HG03342 (cell line): ENCODE measurements around the gene PVALEF.
"Not testable (repeated sequence)": the region's sequence is repeated elsewhere in the genome, so short reads cannot be mapped to it uniquely, and the experiment has no call there.

Experiments used
- ATAC-seq: cut with Tn5 transposase; IDR thresholded peaks from one replicate; pipeline ENCODE4 v1.9.1; 2021; ENCODE audit warnings: mild to moderate bottlenecking, moderate library complexity; ENCODE audit not compliant: unreplicated experiment

Gene PVALEF

DNA sequence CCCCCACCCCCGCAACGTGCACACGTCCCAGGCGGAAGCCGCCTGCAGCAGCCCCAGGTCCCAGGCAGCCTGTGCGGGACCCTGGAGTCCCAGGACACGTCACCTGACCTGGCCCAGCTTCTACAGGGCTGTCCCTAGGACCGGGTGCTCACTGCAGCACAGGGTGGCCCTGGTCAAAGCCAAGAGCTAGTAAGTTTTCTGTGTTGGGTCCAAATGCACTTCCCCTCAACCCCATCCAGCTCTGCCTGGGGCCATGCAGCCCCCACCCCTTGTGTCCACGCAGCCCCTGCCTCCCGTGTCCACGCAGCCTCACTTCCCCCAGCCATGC is 22.1 kb upstream of the PVALEF start:
- ATAC-seq, result no peak

GRCh38 chr17:81143717-81144422 is 21.4 kb upstream of the PVALEF start:
- no peak for ATAC-seq

GRCh38 chr17:81144423-81144781 is 20.9 kb upstream of the PVALEF start:
- no peak for ATAC-seq

- not testable (repeated sequence) for ATAC-seq
Observed at GRCh38 chr17:81146208-81146607, 19.1 kb upstream of the PVALEF start.

DNA sequence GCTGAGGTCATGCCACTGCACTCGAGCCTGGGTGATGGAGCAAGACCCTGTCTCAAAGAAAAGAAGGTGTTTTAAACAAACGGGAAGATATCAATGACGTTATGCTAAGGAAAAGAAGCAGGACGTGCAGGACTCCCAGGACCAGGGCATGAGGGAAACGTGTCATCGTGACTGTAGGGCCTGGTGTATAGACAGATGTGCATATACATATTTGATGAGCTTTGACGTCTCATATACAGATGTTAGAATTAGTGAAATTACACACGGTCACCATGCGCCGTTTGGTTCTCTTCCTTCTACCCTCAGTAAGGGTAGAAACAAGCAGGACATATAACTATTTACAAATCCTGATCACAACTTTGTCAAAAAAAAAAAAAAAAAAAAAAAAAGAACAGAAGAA is 17.6 kb upstream of the PVALEF start:
- ATAC-seq, result no peak

- no peak for ATAC-seq
Observed at GRCh38 chr17:81148571-81148970, 16.7 kb upstream of the PVALEF start.

- ATAC-seq, result no peak
Observed at GRCh38 chr17:81148986-81149533, 16.2 kb upstream of the PVALEF start.

- no peak for ATAC-seq
Observed at GRCh38 chr17:81150377-81151077, 14.8 kb upstream of the PVALEF start.

GRCh38 chr17:81151278-81151677 is 14.0 kb upstream of the PVALEF start:
- ATAC-seq, result no peak

DNA sequence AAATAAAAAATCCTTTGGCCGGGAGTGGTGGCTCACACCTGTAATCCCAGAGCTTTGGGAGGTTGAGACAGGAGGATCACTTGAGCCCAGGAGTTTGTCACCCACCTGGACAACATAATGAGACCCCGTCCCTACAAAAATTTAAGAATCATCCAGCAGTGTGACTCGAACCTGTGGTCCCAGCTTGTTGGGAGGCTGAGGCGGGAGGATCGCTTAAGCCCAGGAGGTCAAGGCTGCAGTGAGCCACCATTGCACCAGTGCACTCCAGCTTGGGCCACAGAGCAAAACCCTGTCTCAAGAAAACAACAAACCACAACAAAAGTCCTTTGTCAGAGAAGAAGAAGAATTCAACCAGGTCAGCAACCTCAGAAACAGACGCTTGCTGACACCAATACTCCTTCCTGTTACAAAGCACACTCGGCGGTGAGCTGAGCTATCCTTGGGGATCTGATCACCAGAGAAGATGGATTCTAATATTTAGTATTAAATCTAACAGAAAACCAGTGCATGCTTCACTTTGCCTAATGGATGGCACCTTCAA is 12.9 kb upstream of the PVALEF start:
- no peak for ATAC-seq

DNA sequence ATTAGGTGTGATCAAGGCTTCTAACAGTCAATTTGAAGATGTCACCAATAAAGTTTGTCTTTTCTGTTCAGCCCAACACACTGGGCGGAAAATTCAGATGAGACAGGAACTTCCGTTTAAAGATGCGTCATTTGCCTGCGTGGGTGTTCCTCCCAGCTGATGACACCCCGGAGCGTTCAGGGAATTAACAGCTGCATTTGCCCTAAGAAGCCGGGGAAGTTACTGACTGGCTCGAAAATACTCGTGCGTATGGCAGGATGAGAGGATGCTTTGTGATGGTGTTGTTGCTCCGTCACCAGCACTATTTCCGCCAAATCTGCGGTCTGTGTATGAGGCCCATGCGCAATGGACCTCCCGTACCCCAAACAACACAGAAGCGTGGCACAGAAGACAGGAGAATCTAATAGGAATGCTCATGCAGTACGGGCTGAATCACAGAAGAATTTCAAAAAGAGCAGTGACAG is 11.9 kb upstream of the PVALEF start:
- no peak for ATAC-seq

DNA sequence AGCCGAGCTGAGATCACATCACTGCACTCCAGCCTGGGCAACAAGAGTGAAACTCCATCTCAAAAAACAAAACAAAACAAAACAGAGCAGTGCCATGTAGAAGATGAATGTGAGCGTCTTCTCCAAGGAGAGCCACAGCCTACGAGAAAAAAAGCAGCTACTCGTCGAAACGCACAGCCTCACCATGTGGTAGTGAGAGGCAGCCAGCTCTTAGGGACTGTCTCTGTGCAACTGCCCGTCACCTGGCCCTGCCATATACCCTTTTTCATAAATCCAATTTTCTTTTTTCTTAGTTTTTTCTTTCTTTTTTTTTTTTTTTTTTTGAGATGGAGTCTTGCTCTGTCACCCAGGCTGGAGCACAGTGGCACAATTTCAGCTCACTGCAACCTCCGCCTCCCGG is 11.3 kb upstream of the PVALEF start:
- not testable (repeated sequence) for ATAC-seq

- ATAC-seq, result no peak
Observed at GRCh38 chr17:81154961-81155360, 10.3 kb upstream of the PVALEF start.

- ATAC-seq, result no peak
Observed at GRCh38 chr17:81156866-81157805, 8.2 kb upstream of the PVALEF start.

DNA sequence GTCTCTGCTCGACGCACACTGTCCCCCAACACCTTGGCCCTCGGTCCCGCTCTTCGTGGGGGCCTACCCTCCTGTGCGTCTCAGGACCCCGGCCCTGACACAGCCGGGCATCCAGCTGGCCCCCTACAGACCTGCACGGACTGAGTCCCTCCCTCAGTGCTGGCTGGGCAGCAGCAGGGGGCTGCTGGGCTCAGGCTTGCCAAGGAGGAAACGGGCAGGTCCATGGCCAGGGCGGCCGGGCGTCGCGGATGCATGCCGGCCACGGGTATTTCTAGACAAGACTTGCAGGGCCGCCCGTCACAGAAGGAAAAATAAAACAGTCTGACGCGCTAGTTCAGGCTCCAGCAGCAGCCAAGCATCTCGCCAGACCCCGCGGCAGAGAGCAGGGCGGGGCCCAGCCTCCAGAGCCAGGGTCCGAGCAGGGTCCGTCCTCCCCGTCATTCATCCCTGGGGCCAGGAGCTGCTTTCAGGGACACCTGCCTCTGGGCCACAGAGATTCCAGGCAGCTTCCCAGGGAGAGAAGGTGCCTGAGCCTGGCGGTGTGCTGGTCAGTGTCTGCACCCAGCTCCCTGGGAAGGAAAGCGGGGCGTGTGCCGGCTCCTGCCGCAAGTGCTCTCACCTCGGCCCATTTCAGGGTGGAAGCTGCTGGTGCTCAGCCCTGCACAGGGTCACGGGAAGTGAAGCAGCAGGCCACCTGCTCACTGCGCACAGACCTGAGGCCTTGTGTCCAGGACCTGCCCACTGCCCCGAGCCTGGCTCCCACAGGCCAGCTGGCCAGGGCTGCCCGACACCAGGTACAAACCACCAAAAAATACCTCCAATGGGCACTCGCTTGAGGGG is 7.2 kb upstream of the PVALEF start:
- ATAC-seq, result no peak

GRCh38 chr17:81158688-81159590 is 6.4 kb upstream of the PVALEF start:
- no peak for ATAC-seq

DNA sequence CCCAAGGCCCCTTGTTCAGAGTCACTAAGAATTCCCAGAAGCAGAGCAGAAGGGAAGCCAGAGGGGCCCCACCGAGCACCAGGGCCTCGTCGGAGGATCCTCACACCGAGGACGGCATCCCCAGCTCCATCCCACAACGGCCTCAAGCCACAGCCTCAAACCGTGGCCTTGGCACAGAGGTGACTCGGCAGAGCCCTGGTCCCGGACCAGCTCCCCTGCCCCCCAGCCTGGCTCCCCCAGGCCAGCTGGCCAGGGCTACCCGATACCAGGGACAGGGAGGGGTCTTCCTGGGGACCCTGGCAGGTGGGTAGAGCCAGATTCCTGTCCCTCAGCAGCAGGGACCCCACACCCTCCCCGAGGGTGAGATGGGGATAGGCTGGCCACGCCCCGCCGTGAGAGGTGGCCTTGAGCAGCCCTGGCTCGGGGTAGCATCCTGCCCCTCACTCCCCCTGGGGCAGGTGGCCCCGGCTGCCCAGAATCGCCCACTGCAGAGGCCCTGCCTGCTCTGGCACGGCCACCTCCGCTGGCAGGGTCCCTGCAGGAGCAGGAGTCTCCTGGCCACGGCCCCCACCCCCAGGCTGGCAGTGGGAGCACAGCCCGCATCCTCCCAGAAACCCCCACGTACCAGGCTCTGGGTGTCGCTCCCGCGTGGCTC is 5.6 kb upstream of the PVALEF start:
- no peak for ATAC-seq

- ATAC-seq, result no peak
Observed at GRCh38 chr17:81160306-81160705, 5.0 kb upstream of the PVALEF start.
